ENCODE measurements around the gene SLC22A1. TPM values are rescaled to one million over a fixed set of nuclear protein-coding genes. Genes with fewer than 3 reads are reported as not detected.

Gene SLC22A1
- total RNA-seq, 1 experiment from 2014 or later = 1.2 TPM

DNA sequence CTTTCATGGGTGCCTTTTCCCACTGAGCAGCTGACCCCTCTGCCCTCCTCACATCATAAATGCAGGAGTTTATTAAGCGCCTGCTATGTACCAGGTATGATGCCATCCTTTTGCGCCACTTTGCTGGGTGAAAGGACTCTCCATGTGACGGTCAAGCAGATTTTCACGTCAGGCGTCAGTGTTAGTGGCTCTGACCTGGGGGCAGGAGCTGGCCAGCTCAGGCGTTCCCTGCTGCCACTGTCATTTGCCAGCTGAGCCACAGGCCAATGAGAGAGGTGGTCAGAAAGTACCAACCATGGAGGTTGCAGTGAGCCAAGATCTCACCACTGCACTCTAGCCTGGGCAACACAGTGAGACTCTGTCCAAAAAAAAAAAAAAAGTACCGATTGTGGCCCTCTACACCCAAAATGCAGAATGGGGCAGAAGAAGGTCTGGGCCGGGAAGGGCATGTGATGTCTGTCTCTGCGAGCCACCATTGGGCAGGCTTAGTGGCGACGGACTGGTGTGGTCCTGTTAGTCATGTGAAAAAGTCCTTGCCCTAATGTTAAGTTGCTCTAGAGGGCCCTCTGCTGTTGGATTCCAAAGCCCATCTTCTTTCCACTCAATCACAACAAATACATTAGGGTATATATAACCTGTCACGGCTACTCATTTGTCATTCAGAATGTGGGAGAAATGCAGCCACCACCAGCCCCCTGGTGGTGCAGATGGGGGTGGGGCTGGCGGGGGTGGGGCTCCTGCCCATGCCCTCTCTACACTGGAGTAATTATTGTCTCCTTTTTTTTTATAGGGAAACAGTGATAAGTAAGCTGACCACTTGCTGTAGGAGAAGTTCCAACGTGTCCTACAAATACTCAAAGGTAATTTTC, 18.4 kb upstream of the SLC22A1 start:
- H3K27me3 Mint-ChIP-seq (ENCODE audit: low read depth) = no peaks in the 10 kb centered on the region
- H3K36me3 Mint-ChIP-seq = peaks cover 43% of the 10 kb centered on the region
- no peaks in the 10 kb centered on the region for H3K4me1 Mint-ChIP-seq
- POLR2A ChIA-PET = no interaction called here
- CTCF ChIA-PET = interaction anchor here (0.6 to 1.6 kb wide), 3 partner anchors 15 to 353 kb away, joined by 3 to 8 read pairs (median 4); no protein-coding TSS in a partner anchor
- DNase-seq (ENCODE audit: low spot score) = peak; percentile 55
- ATAC-seq = peak; percentile 89
- TF ChIP-seq, protein P1, sequence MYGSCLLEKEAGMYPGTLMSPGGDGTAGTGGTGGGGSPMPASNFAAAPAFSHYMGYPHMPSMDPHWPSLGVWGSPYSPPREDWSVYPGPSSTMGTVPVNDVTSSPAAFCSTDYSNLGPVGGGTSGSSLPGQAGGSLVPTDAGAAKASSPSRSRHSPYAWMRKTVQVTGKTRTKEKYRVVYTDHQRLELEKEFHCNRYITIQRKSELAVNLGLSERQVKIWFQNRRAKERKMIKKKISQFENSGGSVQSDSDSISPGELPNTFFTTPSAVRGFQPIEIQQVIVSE (CRISPR knock-in tag; IDR thresholded peaks at IDR 0.05; ENCODE audit: borderline replicate concordance) = no peak
- TF ChIP-seq, protein P2, sequence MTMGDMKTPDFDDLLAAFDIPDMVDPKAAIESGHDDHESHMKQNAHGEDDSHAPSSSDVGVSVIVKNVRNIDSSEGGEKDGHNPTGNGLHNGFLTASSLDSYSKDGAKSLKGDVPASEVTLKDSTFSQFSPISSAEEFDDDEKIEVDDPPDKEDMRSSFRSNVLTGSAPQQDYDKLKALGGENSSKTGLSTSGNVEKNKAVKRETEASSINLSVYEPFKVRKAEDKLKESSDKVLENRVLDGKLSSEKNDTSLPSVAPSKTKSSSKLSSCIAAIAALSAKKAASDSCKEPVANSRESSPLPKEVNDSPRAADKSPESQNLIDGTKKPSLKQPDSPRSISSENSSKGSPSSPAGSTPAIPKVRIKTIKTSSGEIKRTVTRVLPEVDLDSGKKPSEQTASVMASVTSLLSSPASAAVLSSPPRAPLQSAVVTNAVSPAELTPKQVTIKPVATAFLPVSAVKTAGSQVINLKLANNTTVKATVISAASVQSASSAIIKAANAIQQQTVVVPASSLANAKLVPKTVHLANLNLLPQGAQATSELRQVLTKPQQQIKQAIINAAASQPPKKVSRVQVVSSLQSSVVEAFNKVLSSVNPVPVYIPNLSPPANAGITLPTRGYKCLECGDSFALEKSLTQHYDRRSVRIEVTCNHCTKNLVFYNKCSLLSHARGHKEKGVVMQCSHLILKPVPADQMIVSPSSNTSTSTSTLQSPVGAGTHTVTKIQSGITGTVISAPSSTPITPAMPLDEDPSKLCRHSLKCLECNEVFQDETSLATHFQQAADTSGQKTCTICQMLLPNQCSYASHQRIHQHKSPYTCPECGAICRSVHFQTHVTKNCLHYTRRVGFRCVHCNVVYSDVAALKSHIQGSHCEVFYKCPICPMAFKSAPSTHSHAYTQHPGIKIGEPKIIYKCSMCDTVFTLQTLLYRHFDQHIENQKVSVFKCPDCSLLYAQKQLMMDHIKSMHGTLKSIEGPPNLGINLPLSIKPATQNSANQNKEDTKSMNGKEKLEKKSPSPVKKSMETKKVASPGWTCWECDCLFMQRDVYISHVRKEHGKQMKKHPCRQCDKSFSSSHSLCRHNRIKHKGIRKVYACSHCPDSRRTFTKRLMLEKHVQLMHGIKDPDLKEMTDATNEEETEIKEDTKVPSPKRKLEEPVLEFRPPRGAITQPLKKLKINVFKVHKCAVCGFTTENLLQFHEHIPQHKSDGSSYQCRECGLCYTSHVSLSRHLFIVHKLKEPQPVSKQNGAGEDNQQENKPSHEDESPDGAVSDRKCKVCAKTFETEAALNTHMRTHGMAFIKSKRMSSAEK (CRISPR knock-in tag; IDR thresholded peaks at IDR 0.05; ENCODE audit: borderline replicate concordance) = no peak
- TF ChIP-seq, protein P3, sequence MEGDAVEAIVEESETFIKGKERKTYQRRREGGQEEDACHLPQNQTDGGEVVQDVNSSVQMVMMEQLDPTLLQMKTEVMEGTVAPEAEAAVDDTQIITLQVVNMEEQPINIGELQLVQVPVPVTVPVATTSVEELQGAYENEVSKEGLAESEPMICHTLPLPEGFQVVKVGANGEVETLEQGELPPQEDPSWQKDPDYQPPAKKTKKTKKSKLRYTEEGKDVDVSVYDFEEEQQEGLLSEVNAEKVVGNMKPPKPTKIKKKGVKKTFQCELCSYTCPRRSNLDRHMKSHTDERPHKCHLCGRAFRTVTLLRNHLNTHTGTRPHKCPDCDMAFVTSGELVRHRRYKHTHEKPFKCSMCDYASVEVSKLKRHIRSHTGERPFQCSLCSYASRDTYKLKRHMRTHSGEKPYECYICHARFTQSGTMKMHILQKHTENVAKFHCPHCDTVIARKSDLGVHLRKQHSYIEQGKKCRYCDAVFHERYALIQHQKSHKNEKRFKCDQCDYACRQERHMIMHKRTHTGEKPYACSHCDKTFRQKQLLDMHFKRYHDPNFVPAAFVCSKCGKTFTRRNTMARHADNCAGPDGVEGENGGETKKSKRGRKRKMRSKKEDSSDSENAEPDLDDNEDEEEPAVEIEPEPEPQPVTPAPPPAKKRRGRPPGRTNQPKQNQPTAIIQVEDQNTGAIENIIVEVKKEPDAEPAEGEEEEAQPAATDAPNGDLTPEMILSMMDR (IDR thresholded peaks at IDR 0.05) = peak; percentile 21; the same call in 1 of the 2 replicates
- TF ChIP-seq PRRX2 (CRISPR knock-in tag; IDR thresholded peaks at IDR 0.05) (no peak), JUN (CRISPR knock-in tag; IDR thresholded peaks at IDR 0.05) (no peak), ZNF121 (CRISPR knock-in tag; IDR thresholded peaks at IDR 0.05) (0 out of 2 replicates have a peak, but pooled peaks have one; percentile 16)
- TF ChIP-seq, protein P4, sequence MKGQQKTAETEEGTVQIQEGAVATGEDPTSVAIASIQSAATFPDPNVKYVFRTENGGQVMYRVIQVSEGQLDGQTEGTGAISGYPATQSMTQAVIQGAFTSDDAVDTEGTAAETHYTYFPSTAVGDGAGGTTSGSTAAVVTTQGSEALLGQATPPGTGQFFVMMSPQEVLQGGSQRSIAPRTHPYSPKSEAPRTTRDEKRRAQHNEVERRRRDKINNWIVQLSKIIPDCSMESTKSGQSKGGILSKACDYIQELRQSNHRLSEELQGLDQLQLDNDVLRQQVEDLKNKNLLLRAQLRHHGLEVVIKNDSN (CRISPR knock-in tag; IDR thresholded peaks at IDR 0.05) = no peak
- TF ChIP-seq, protein P5, sequence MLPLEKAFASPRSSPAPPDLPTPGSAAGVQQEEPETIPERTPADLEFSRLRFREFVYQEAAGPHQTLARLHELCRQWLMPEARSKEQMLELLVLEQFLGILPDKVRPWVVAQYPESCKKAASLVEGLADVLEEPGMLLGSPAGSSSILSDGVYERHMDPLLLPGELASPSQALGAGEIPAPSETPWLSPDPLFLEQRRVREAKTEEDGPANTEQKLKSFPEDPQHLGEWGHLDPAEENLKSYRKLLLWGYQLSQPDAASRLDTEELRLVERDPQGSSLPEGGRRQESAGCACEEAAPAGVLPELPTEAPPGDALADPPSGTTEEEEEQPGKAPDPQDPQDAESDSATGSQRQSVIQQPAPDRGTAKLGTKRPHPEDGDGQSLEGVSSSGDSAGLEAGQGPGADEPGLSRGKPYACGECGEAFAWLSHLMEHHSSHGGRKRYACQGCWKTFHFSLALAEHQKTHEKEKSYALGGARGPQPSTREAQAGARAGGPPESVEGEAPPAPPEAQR (CRISPR knock-in tag; IDR thresholded peaks at IDR 0.05) = no peak
- no peaks in the 10 kb centered on the region for H3K9me3 Mint-ChIP-seq
- H3K4me3 Mint-ChIP-seq = no peak overlapping the region
- no peak overlapping the region for H3K27ac Mint-ChIP-seq

DNA sequence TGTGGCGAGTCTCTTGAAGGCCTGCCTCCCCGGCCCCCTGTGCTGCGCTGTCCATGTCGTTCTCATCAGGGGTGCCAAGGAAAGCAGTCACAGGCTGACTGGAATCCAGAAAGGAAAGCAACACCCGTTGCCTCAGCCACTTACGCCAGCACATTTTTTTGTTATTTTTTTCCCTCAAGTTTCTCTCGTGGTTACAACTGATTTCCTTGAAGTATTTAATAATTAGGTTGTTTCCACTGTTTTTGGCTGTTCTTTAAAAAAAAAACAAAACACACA, 17.9 kb upstream of the SLC22A1 start:
- Mint-ChIP-seq H3K4me3 (no peak overlapping the region), H3K9me3 (no peaks in the 10 kb centered on the region), H3K27me3 (ENCODE audit: low read depth) (no peaks in the 10 kb centered on the region), H3K4me1 (no peaks in the 10 kb centered on the region), H3K36me3 (peaks cover 37% of the 10 kb centered on the region), H3K27ac (no peak overlapping the region)
- no peak for DNase-seq (ENCODE audit: low spot score)
- POLR2A ChIA-PET = no interaction called here
- CTCF ChIA-PET = interaction anchor here (0.6 to 1.6 kb wide), 2 partner anchors 240 to 352 kb away, joined by 3 to 4 read pairs; no protein-coding TSS in a partner anchor
- no peak for ATAC-seq
- TF ChIP-seq, protein P4 (CRISPR knock-in tag; IDR thresholded peaks at IDR 0.05) = no peak
- TF ChIP-seq KAT7 (CRISPR knock-in tag; IDR thresholded peaks at IDR 0.05; ENCODE audit: borderline replicate concordance) = no peak
- TF ChIP-seq, protein P6, sequence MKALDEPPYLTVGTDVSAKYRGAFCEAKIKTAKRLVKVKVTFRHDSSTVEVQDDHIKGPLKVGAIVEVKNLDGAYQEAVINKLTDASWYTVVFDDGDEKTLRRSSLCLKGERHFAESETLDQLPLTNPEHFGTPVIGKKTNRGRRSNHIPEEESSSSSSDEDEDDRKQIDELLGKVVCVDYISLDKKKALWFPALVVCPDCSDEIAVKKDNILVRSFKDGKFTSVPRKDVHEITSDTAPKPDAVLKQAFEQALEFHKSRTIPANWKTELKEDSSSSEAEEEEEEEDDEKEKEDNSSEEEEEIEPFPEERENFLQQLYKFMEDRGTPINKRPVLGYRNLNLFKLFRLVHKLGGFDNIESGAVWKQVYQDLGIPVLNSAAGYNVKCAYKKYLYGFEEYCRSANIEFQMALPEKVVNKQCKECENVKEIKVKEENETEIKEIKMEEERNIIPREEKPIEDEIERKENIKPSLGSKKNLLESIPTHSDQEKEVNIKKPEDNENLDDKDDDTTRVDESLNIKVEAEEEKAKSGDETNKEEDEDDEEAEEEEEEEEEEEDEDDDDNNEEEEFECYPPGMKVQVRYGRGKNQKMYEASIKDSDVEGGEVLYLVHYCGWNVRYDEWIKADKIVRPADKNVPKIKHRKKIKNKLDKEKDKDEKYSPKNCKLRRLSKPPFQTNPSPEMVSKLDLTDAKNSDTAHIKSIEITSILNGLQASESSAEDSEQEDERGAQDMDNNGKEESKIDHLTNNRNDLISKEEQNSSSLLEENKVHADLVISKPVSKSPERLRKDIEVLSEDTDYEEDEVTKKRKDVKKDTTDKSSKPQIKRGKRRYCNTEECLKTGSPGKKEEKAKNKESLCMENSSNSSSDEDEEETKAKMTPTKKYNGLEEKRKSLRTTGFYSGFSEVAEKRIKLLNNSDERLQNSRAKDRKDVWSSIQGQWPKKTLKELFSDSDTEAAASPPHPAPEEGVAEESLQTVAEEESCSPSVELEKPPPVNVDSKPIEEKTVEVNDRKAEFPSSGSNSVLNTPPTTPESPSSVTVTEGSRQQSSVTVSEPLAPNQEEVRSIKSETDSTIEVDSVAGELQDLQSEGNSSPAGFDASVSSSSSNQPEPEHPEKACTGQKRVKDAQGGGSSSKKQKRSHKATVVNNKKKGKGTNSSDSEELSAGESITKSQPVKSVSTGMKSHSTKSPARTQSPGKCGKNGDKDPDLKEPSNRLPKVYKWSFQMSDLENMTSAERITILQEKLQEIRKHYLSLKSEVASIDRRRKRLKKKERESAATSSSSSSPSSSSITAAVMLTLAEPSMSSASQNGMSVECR (CRISPR knock-in tag; IDR thresholded peaks at IDR 0.05; ENCODE audit: borderline replicate concordance) = no peak
- TF ChIP-seq SP1 (CRISPR knock-in tag; conservative IDR thresholded peaks at IDR 0.05) = no peak
- TF ChIP-seq CREM (CRISPR knock-in tag; IDR thresholded peaks at IDR 0.05) = no peak
- TF ChIP-seq TCF7 (CRISPR knock-in tag; IDR thresholded peaks at IDR 0.05; ENCODE audit: low read depth) = no peak
- no peak for TF ChIP-seq FOXP1 (CRISPR knock-in tag; IDR thresholded peaks at IDR 0.05; ENCODE audit: borderline replicate concordance)
- no peak for TF ChIP-seq ZNF671 (CRISPR knock-in tag; IDR thresholded peaks at IDR 0.05)
- TF ChIP-seq, protein P1 (CRISPR knock-in tag; IDR thresholded peaks at IDR 0.05; ENCODE audit: borderline replicate concordance) = no peak
- TF ChIP-seq ZNF423 (CRISPR knock-in tag; IDR thresholded peaks at IDR 0.05) = no peak
